Hepatocyte (in vitro differentiated cells): ENCODE data around the gene PLCD3. TPM values are rescaled to one million over a fixed set of nuclear protein-coding genes. Genes with fewer than 3 reads are reported as not detected.

Experiments
- DNase-seq: peaks from one replicate; pipeline ENCODE4 v3.0.0-alpha.2; 2016; ENCODE audit warnings: low spot score
- H2AFZ ChIP-seq: fragments of 200-600 bp; sonication (generic); 2 replicates; pipeline ENCODE4 v1.6.0; 2016; ENCODE audit warnings: antibody characterized with exemption, mild to moderate bottlenecking
- H3K27ac ChIP-seq: fragments of 200-600 bp; sonication (generic); 2 replicates; pipeline ENCODE4 v1.5.1; 2016; ENCODE audit warnings: mild to moderate bottlenecking
- H3K27me3 ChIP-seq: fragments of 200-600 bp; sonication (generic); 2 replicates; pipeline ENCODE4 v1.6.1; 2016
- H3K36me3 ChIP-seq: fragments of 200-600 bp; sonication (generic); replicated peaks from 2 replicates; pipeline ENCODE4 v1.5.1; 2016; ENCODE audit warnings: low read depth; ENCODE audit not compliant: insufficient read depth
- H3K4me1 ChIP-seq: fragments of 200-600 bp; sonication (generic); 2 replicates; pipeline ENCODE4 v1.5.1; 2016; ENCODE audit warnings: mild to moderate bottlenecking, moderate library complexity; ENCODE audit not compliant: insufficient read depth
- H3K4me2 ChIP-seq: fragments of 200-600 bp; sonication (generic); 2 replicates; pipeline ENCODE4 v1.6.0; 2016
- H3K4me3 ChIP-seq: fragments of 200-600 bp; sonication (generic); 2 replicates; pipeline ENCODE4 v1.5.1; 2016; ENCODE audit warnings: mild to moderate bottlenecking
- H3K79me2 ChIP-seq: fragments of 200-600 bp; sonication (generic); 2 replicates; pipeline ENCODE4 v1.6.0; 2017; ENCODE audit warnings: mild to moderate bottlenecking
- H3K9me2 ChIP-seq: fragments of 200-600 bp; sonication (generic); replicated peaks from 2 replicates; pipeline ENCODE4 v1.6.0; 2017; ENCODE audit warnings: mild to moderate bottlenecking; ENCODE audit not compliant: insufficient read depth
- H3K9me3 ChIP-seq: fragments of 200-600 bp; sonication (generic); 2 replicates; pipeline ENCODE4 v1.5.1; 2016; ENCODE audit warnings: low read depth, mild to moderate bottlenecking
- H4K20me1 ChIP-seq: fragments of 200-600 bp; sonication (generic); 2 replicates; pipeline ENCODE4 v1.6.0; 2016; ENCODE audit warnings: mild to moderate bottlenecking; ENCODE audit not compliant: insufficient read depth, poor library complexity, severe bottlenecking
- EZH2 ChIP-seq: fragments of 200-600 bp; sonication (generic); IDR thresholded peaks from 2 replicates; pipeline ENCODE4 v1.6.1; 2016; ENCODE audit warnings: antibody characterized with exemption, mild to moderate bottlenecking, borderline replicate concordance
- EZH2phosphoT487 ChIP-seq: fragments of 200-600 bp; sonication (generic); IDR thresholded peaks from one replicate; pipeline ENCODE4 v1.6.1; 2018; ENCODE audit warnings: antibody characterized with exemption, mild to moderate bottlenecking, low read depth, moderate library complexity; ENCODE audit not compliant: unreplicated experiment, severe bottlenecking
- WGBS: methylation state at CpG from one replicate; pipeline ENCODE4 v1.1.6; 2016; ENCODE audit warnings: low lambda C conversion rate; ENCODE audit errors: missing lambda C conversion rate; 5-methylcytosine and 5-hydroxymethylcytosine counted together
- polyA plus RNA-seq: library from polyadenylated mRNA; unstranded; fragments of >200 nt; fragmentation: Nextera tagmentation; extraction: Ambion mirVana; gene quantifications from 2 replicates; pipeline ENCODE4 v1.2.1, GENCODE V29; 2016
- total RNA-seq: library from RNA; depleted of rRNA; stranded (reverse); fragments of >200 nt; gene quantifications from 2 replicates; pipeline ENCODE4 v1.2.3, GENCODE V29; 2014
- TF ChIP-seq, protein P1 (sequence below): fragments of 200-600 bp; sonication (generic); IDR thresholded peaks from 2 replicates; pipeline ENCODE4 v1.5.1; 2016; ENCODE audit warnings: antibody characterized with exemption, mild to moderate bottlenecking; ENCODE audit not compliant: poor library complexity

The PLCD3 gene
- total and polyA plus RNA-seq, 2 experiments from 2014 or later: 41.8 to 69.7 TPM

DNA sequence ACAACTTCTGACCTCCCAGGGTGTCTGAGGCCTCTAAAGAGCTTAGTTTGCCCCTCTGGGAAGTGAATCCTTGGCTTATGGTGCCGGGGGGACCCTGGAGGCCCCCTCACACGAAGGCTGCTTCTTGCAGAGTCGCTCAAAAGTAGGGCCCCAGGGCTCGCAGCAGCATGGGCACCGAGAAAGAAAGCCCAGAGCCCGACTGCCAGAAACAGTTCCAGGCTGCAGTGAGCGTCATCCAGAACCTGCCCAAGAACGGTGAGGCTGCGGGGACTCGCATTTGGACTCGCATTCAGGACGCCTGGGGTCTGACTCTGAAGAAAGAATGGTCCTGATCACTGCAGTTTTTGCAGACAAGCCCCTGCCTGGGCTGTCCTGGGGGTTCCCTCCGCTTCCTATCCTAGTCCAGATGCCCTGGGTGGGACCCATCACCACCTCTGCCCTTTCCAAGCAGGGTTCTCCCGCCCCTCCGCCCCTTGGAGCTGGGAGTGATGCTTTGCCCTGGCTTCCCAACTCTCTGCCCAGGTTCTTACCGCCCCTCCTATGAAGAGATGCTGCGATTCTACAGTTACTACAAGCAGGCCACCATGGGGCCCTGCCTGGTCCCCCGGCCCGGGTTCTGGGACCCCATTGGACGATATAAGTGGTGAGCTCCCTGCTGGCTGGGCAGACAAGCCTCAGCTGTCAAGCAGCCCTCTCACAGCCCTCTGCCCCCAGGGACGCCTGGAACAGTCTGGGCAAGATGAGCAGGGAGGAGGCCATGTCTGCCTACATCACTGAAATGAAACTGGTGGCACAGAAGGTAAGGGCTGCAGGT lies 3.9 kb upstream of the PLCD3 start:
- DNase-seq: no peak
- H3K9me3 ChIP-seq: no peaks in the 10 kb centered on the region
- H3K4me3 ChIP-seq: peak overlapping the region; percentile 13
- TF ChIP-seq, protein P1, sequence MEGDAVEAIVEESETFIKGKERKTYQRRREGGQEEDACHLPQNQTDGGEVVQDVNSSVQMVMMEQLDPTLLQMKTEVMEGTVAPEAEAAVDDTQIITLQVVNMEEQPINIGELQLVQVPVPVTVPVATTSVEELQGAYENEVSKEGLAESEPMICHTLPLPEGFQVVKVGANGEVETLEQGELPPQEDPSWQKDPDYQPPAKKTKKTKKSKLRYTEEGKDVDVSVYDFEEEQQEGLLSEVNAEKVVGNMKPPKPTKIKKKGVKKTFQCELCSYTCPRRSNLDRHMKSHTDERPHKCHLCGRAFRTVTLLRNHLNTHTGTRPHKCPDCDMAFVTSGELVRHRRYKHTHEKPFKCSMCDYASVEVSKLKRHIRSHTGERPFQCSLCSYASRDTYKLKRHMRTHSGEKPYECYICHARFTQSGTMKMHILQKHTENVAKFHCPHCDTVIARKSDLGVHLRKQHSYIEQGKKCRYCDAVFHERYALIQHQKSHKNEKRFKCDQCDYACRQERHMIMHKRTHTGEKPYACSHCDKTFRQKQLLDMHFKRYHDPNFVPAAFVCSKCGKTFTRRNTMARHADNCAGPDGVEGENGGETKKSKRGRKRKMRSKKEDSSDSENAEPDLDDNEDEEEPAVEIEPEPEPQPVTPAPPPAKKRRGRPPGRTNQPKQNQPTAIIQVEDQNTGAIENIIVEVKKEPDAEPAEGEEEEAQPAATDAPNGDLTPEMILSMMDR: no peak
- TF ChIP-seq EZH2 (no peak), EZH2phosphoT487 (no peak)
- H3K36me3 ChIP-seq: no peaks in the 10 kb centered on the region
- peak overlapping the region; percentile 10 for H2AFZ ChIP-seq
- H3K4me2 ChIP-seq: peak overlapping the region; percentile 72
- WGBS: 87% methylated on average over 19 of the region's 21 CpGs
- peak overlapping the region; percentile 27 for H3K27ac ChIP-seq
- H3K4me1 ChIP-seq: peaks cover 13% of the 10 kb centered on the region
- H3K79me2 ChIP-seq: peaks cover 14% of the 10 kb centered on the region
- H3K9me2 ChIP-seq: no peaks in the 10 kb centered on the region
- no peaks in the 10 kb centered on the region for H3K27me3 ChIP-seq
- no peaks in the 10 kb centered on the region for H4K20me1 ChIP-seq

DNA sequence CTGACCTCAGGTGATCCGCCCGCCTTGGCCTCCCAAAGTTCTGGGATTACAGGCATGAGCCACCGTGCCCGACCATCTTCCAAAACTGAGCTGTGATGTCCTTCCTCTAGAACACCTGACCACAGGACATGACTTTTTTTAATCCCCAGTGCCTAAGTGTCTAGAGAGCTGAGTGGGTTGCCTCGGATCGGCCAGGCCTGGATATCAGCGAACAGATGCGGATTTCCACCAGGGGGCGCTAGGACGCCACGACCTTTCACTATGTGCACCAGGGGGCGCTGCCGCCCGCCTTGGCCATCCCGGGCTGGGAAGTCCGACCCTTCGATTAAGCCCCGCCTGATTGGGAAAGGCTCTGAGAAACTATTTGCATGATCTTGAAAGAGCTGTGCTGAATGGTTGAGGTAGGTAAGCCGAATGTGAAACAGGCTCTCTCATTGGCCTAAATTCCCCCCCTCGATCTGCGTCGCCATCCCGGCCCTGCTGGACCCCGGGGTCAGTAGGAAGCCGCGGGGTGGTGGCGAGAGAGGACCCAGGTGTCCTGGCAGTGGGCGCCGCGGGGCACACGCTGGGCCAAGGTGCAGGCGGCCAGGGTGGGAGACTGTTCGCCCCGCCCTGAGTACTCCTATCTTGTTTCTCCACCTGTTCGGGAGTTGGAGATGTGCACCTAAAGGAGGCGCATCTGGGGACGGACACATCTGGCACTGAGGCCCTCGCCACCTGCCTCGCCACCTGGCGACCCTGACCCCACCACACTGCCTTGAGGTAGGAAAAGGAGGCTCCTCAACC lies 3.1 kb upstream of the PLCD3 start, which contains the start of gene ACBD4:
TSS of gene ACBD4 (plus strand) at position 496 of the 786 bp plus-strand sequence. CDS start 458 bp downstream, outside the sequence.
- Histone ChIP-seq H3K4me2 (peak within 1 kb of the TSS; percentile 72), H3K27me3 (no peaks in the 10 kb centered on the region), H4K20me1 (no peaks in the 10 kb centered on the region), H3K9me2 (no peaks in the 10 kb centered on the region), H3K27ac (peak within 1 kb of the TSS; percentile 27), H2AFZ (peak within 1 kb of the TSS; percentile 10), H3K4me3 (peak within 1 kb of the TSS; percentile 13), H3K9me3 (no peaks in the 10 kb centered on the region), H3K4me1 (peaks cover 21% of the 10 kb centered on the region), H3K79me2 (peaks cover 22% of the 10 kb centered on the region), H3K36me3 (no peaks in the 10 kb centered on the region)
- DNase-seq: peak; percentile 97
- TF ChIP-seq EZH2phosphoT487 (no peak), EZH2 (no peak)
- TF ChIP-seq, protein P1: peak; percentile 100
- 11% methylated on average over 40 of the region's 40 CpGs for WGBS

DNA sequence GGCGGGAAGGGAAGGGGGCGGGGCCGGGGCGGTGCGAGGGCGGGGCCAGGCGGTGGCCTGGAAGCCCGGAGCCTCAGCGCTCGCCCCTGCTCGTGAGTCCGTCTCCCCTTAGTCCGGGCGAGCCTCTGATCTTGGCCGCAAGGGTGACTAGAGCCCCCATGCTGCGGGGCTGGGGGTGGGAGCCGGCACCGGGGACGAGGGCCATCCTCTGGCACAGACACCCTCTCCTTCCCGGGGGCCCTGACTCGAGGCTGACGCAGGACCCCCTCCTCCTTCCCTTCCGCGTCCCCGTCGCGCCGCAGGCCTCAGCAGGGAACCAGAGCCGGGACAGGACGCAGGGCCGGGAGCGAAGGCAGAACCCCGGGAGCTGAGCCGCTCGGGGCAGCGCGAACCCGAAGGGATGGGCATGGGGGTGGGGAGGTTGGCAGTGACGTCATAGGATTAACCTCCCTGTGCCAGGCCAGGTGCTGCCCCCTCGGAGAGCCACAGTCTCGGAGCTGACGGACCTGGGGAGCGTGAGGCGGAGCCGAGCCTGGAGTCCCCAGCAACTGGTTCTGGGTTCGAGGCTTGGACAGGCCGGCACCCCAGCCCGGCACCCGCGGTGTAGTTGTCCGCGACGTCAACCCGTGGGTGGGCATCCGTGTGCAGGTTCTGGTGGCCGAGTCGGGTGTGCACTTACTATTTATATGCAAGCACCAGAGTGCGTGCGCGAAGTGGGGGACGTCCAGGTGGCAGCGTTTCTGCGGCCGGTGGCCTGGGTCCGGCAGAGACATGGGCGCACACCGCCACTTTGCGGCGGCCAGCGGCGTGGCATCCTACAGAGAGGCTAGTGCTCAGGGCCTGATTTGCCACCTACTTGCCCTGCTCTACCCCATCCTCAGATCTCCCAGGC lies 503 bp upstream of the PLCD3 start:
- Histone ChIP-seq H3K27ac (peak overlapping the region; percentile 100), H3K27me3 (no peaks in the 10 kb centered on the region), H2AFZ (peak overlapping the region; percentile 98), H3K4me1 (peaks cover 45% of the 10 kb centered on the region), H3K36me3 (no peaks in the 10 kb centered on the region), H3K79me2 (peaks cover 37% of the 10 kb centered on the region), H3K4me2 (peak overlapping the region; percentile 100), H3K9me2 (no peaks in the 10 kb centered on the region), H4K20me1 (no peaks in the 10 kb centered on the region), H3K4me3 (peak overlapping the region; percentile 89), H3K9me3 (no peaks in the 10 kb centered on the region)
- no peak for TF ChIP-seq EZH2phosphoT487
- TF ChIP-seq, protein P1: peak; percentile 71
- WGBS: under 1% methylated on average over 50 of the region's 71 CpGs
- DNase-seq: peak; percentile 92
